Measurements from ENCODE around the gene FTO. TPM values are rescaled to one million over a fixed set of nuclear protein-coding genes. Genes with fewer than 3 reads are reported as not detected.
"Not testable (repeated sequence)": the region's sequence is repeated elsewhere in the genome, so short reads cannot be mapped to it uniquely, and the experiment has no call there.

Gene FTO
- total RNA-seq, 1 donor: 45.2 TPM

DNA sequence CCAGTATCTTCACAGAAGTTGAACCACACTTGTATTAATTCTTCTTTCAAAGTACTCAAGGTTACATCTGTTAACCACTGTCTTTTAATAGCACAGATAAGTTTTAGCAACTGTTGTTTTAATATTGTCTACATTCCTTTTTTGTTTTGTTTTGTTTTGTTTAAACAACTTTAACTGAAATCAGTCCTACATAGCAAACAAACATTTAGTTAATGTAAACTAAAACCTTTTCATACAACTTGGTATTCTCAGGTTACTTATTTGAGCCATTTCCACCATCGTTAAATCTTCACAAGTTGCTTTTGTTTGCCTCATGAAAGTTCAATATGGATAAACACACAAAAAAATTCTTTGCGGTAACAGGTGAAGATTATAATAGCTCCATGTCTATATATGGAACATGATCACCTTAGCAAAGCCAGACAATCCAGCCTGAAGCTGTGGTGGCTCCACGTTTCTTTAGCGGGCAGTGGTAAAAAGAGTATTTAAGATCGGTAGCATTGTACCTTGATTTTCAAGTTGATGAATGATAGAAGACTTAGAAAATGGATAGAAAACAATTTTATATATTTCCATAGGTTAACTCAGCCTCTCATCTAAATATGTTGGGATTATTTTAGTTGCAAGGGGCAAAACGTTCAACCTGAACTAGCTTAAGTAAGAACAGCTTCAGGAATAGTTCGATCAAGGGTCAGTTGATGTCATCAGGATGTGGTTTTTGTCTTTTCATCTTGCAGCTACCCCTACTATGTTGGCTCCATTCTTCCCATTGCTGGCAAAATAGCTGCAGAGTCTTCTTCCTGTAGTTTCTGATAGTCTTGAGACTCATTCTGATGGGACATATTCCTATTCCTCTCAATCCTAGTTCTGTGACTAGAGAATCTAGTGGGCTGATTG is 182.8 kb downstream of the FTO start:
- H3K4me3 ChIP-seq (ENCODE audit: low read length): no peak overlapping the region
- H3K9me3 ChIP-seq (ENCODE audit: low read depth, low read length): no peaks in the 10 kb centered on the region
- H3K27me3 ChIP-seq (ENCODE audit: insufficient read depth, low read length): no peaks in the 10 kb centered on the region
- no peaks in the 10 kb centered on the region for H3K4me1 ChIP-seq (ENCODE audit: insufficient read depth, low read length)

DNA sequence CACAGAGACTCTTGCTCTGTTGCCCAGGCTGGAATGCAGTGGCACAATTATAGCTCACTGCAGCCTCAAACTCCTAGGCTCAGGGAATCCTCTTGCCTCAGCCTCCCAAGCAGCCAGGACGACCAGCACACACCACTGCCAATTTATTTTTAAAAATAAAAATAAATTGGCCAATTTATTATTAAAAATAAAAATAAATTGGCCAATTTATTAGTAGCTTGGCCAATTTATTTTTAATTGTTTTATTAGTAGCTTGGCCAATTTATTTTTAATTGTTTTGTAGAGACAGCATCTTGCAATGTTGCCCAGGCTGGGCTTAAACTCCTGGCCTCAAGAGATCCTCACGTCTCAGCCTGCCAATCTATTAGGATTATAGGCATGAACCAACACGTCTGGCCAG is 184.3 kb downstream of the FTO start:
- H3K27me3 ChIP-seq (ENCODE audit: insufficient read depth, low read length): no peaks in the 10 kb centered on the region
- H3K9me3 ChIP-seq (ENCODE audit: low read depth, low read length): no peaks in the 10 kb centered on the region
- H3K4me3 ChIP-seq (ENCODE audit: low read length): no peak overlapping the region
- H3K4me1 ChIP-seq (ENCODE audit: insufficient read depth, low read length): no peaks in the 10 kb centered on the region

DNA sequence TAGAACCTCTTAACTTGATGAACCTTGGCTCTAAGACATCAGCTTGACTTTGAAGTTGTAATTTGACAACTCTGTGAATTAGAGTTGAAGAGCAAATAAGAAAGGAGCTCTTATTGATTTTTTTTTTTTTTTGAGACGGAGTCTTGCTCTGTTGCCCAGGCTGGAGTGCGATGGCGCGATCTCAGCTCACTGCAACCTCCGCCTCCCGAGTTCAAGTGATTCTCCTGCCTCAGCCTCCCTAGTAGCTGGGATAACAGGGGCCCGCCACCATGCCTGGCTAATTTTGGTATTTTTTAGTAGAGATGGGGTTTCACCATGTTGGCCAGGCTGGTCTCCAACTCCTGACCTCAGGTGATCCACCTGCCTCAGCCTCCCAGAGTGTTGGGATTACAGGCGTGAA is 186.9 kb downstream of the FTO start:
- not testable (repeated sequence) for H3K4me1 ChIP-seq (ENCODE audit: insufficient read depth, low read length); H3K27me3 ChIP-seq (ENCODE audit: insufficient read depth, low read length); H3K9me3 ChIP-seq (ENCODE audit: low read depth, low read length); H3K4me3 ChIP-seq (ENCODE audit: low read length)

DNA sequence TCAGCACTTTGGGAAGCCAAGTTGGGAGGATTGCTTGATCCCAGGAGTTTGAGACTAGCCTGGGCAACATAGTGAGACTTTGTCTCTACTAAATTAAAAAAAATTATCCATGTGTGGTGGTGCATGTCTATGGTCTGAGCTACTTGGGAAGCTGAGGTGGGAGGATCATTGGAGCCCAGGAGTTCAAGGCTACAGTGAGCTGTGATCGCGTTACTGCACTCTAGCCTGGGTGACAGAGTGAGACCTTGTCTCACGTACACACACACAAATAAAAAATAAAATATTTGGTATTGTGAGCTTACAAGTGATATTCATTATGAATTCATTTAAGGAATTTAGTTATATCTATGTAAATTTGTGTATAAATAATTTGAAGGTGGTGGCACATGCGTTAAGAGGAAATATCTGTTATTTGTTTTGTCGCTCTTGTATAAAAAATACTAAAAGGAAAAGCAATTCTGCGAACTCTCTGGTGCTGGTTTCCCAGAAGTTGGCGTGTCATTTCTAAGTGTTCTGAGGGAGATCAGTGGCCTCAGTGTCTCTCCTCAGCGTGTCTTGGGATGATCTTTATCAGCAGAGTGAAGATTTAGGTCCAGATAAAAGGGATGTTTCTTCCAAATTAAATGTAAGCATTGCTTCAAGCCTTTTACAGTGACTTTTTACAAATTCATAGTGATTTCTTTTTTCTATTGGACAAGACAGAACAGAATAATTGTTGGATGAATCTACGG is 187.6 kb downstream of the FTO start:
- H3K27me3 ChIP-seq (ENCODE audit: insufficient read depth, low read length): no peaks in the 10 kb centered on the region
- no peaks in the 10 kb centered on the region for H3K4me1 ChIP-seq (ENCODE audit: insufficient read depth, low read length)
- H3K9me3 ChIP-seq (ENCODE audit: low read depth, low read length): no peaks in the 10 kb centered on the region
- no peak overlapping the region for H3K4me3 ChIP-seq (ENCODE audit: low read length)

DNA sequence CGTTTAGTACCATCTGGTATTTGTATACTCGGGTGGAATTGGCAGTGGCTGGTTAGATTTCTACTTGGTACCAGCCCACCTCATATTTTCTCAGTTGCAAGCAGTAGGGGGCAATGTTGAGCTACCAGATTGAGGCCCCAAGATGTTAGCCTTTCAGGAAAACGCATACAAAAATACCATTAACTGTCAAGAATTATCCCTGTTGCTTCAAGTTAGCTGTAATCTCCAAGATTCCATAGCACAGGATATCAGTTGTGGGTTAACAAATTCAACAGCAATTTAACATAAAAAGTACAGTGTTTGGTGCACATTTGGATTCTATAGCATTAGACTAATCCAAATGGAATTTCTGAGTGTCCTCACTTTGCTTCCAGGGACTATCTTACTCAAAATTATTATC is 188.2 kb downstream of the FTO start:
- H3K4me3 ChIP-seq (ENCODE audit: low read length): no peak overlapping the region
- H3K27me3 ChIP-seq (ENCODE audit: insufficient read depth, low read length): no peaks in the 10 kb centered on the region
- H3K9me3 ChIP-seq (ENCODE audit: low read depth, low read length): no peaks in the 10 kb centered on the region

DNA sequence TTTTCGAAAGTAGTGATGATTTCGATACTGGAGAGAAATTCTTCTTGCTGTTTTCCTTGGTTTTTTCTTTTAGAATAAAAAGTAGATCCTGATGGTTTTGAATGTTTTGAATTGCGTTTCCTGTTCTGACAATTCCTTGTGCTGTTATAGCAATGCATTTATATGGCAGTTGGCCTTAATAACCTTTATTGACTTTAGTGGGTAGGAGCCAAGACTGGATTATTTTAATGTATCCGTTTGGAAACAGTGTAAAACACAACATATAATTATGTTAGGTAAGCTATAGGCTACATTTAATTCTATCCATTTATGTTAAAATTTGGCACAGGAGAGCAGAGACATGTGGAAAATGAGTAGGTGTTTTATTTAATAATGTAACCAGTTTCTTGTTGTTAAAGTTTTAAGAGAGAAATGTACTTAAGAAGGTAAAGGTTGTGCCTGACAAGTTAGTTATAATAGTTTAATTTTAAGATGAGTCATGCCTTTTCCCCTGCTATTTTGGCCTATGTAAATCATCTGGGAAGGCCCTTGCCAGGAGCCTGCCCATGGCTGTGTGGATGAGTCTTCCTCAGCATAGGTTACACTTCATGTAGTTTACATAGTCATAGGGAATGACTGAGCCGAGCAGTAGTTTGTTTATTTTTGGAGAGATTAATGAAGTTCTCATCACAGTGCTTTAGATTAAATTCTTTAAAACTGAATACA is 189.9 kb downstream of the FTO start:
- no peaks in the 10 kb centered on the region for H3K27me3 ChIP-seq (ENCODE audit: insufficient read depth, low read length)
- H3K4me3 ChIP-seq (ENCODE audit: low read length): no peak overlapping the region
- H3K9me3 ChIP-seq (ENCODE audit: low read depth, low read length): no peaks in the 10 kb centered on the region
- H3K4me1 ChIP-seq (ENCODE audit: insufficient read depth, low read length): no peaks in the 10 kb centered on the region

More for the DNA sequence above, 188.2 kb downstream of the FTO start:
- H3K4me1 ChIP-seq (ENCODE audit: insufficient read depth, low read length): no peaks in the 10 kb centered on the region

DNA sequence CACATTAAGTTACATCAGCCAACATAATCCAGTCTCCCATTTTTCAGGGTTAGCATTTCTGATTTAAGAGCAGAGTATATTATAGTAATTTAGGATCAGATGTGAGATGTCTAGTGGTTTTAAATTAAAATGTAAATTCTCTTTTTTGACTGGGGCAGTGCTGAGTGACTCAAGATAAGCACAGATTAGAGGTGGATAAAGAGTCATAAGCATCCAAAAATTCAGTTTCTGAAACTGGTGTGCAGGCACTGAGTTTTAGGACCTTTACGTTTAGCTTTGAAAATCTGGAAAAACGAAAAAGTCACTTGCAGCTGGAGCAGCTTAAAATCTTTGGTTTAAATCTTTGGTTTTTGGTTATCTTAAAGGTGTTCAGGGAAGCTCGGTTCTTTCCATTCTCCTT is 190.7 kb downstream of the FTO start:
- Histone ChIP-seq H3K4me3 (ENCODE audit: low read length) (no peak overlapping the region), H3K4me1 (ENCODE audit: insufficient read depth, low read length) (no peaks in the 10 kb centered on the region), H3K27me3 (ENCODE audit: insufficient read depth, low read length) (no peaks in the 10 kb centered on the region), H3K9me3 (ENCODE audit: low read depth, low read length) (no peaks in the 10 kb centered on the region)

DNA sequence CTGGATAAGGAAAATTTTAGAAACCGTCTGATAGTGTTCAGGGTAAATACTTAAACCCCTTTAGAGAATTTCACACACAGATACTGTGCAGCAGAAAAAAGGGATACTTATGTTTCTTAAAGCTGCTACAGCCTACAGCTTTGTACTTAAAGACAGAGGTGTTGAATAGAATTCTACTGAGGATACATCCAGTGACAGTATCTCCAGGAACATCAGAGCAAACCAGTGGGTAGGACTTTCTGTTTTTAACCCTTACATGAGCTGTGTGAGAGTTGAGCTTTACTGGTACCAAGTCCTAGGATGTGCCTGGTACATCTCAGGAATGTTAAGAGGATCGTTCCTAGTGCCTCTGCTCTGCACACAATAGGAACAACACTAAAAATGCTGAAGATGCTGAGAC is 191.5 kb downstream of the FTO start:
- H3K27me3 ChIP-seq (ENCODE audit: insufficient read depth, low read length): no peaks in the 10 kb centered on the region
- no peak overlapping the region for H3K4me3 ChIP-seq (ENCODE audit: low read length)
- H3K4me1 ChIP-seq (ENCODE audit: insufficient read depth, low read length): no peaks in the 10 kb centered on the region
- no peaks in the 10 kb centered on the region for H3K9me3 ChIP-seq (ENCODE audit: low read depth, low read length)

DNA sequence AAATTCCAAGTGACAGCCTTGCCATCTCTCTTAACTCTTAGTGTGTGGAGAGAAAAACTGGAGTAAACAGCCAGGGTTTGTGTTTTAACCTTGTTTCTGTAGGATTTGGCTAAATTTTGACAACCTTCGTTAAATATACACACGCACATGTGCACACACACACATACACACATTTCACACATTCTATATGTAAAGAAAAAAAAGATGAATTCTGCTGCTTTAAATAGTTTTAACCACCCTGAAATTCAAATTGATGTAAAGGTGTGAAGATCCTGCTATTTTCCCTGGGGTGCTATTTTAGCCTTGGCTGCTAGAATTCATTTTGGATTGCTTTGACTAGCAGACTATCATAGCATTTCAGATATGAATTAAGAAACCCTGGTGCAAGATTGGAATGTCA is 191.9 kb downstream of the FTO start:
- Histone ChIP-seq H3K4me3 (ENCODE audit: low read length) (no peak overlapping the region), H3K4me1 (ENCODE audit: insufficient read depth, low read length) (no peaks in the 10 kb centered on the region), H3K27me3 (ENCODE audit: insufficient read depth, low read length) (no peaks in the 10 kb centered on the region), H3K9me3 (ENCODE audit: low read depth, low read length) (no peaks in the 10 kb centered on the region)

DNA sequence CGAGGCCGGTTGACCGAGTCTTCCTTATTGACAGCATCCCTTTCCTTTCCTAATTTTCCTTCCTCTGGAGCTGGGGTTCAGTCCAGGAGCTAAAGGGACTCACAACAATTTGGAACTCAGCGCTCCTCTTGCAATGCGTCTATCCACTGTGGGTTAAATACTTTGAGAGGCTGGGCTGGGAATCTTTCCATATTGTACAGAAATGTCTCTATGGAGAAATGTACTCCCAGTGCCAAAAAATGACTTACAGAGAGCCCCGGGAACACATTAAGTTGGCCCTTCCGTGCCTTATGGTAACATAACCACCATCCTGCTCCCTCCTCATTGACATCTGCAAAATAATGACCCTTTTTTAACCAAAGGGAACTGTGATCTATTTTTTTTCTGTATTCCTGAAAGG is 192.8 kb downstream of the FTO start:
- Histone ChIP-seq H3K4me1 (ENCODE audit: insufficient read depth, low read length) (no peaks in the 10 kb centered on the region), H3K4me3 (ENCODE audit: low read length) (no peak overlapping the region), H3K27me3 (ENCODE audit: insufficient read depth, low read length) (no peaks in the 10 kb centered on the region), H3K9me3 (ENCODE audit: low read depth, low read length) (no peaks in the 10 kb centered on the region)

DNA sequence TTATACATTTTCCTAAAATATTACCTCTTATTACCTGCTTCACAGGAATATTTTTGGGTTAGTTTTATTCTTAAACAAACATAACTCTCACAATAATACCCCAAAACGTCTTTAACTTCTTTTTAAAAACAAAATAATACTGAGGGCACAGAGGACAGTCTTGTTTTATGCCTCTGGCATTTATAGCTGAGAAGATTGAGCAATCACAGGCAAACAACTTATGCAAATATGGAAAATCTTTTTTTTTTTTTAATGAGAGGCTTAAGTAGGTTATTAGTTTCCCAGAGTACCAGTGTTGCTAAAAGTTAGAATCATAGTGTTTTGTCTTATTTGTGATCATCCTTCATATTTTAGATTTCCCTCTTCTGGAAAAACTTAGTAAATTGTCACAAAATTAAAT is 195.0 kb downstream of the FTO start:
- Histone ChIP-seq H3K4me3 (ENCODE audit: low read length) (no peak overlapping the region), H3K27me3 (ENCODE audit: insufficient read depth, low read length) (no peaks in the 10 kb centered on the region), H3K9me3 (ENCODE audit: low read depth, low read length) (no peaks in the 10 kb centered on the region), H3K4me1 (ENCODE audit: insufficient read depth, low read length) (no peaks in the 10 kb centered on the region)

DNA sequence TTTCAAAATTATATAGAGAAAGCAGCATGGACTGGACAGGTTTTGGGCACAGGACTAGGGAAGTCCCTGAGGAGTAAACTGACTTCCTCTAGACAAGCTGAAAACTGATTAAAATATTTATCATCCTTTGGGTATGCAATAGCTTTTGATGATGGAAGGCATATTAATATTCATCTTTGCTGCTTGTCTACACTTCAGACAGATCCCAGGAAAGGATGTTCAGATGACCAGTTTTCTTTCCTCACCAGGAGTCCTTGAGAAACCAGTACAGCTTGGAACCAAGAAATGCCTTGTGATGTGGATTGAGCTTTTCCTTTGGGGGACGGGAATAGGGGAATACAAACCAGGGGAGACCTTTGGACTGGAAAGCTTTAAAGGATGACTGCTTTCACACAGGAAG is 195.5 kb downstream of the FTO start:
- no peaks in the 10 kb centered on the region for H3K27me3 ChIP-seq (ENCODE audit: insufficient read depth, low read length)
- no peaks in the 10 kb centered on the region for H3K4me1 ChIP-seq (ENCODE audit: insufficient read depth, low read length)
- no peaks in the 10 kb centered on the region for H3K9me3 ChIP-seq (ENCODE audit: low read depth, low read length)
- H3K4me3 ChIP-seq (ENCODE audit: low read length): no peak overlapping the region

DNA sequence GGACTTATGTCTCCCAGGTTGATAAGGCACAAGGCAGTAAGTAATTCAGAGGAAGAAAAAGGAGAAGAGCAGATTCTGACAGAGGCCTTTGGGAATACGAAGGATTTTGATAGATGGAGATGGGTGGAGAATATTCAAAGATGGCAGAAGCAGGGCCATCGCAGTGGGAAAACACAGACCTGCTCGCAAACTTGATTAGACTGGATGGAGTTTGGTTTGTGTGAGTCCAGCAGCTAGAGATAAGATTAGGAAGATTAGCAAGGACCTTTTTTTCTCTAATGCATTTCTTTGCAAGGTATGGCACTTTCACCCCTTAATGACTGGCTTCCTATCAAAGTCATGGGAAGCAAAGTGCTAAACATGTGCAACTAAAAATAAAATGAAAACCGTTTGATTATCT is 196.7 kb downstream of the FTO start:
- no peak overlapping the region for H3K4me3 ChIP-seq (ENCODE audit: low read length)
- no peaks in the 10 kb centered on the region for H3K9me3 ChIP-seq (ENCODE audit: low read depth, low read length)
- H3K27me3 ChIP-seq (ENCODE audit: insufficient read depth, low read length): no peaks in the 10 kb centered on the region
- H3K4me1 ChIP-seq (ENCODE audit: insufficient read depth, low read length): no peaks in the 10 kb centered on the region

DNA sequence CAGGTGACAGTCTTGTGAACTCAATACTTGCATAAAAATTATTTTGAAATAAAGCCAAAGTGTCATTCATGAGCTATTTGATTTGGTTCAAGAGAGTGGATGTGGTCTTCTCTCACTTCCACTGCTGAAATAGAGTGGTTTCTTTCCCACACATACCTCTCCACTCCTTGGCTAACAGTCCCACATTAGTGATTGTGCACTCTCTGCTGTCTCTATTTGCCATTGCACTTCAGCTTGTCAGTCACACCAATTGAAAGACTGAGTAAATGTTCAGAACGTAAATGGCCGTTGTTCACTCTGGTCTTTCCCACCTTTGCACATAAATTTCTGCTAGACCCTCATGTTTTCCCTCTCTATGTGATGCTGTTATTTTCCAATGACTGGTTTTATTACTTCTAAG is 197.5 kb downstream of the FTO start:
- Histone ChIP-seq H3K9me3 (ENCODE audit: low read depth, low read length) (no peaks in the 10 kb centered on the region), H3K4me3 (ENCODE audit: low read length) (no peak overlapping the region), H3K4me1 (ENCODE audit: insufficient read depth, low read length) (no peaks in the 10 kb centered on the region), H3K27me3 (ENCODE audit: insufficient read depth, low read length) (no peaks in the 10 kb centered on the region)

DNA sequence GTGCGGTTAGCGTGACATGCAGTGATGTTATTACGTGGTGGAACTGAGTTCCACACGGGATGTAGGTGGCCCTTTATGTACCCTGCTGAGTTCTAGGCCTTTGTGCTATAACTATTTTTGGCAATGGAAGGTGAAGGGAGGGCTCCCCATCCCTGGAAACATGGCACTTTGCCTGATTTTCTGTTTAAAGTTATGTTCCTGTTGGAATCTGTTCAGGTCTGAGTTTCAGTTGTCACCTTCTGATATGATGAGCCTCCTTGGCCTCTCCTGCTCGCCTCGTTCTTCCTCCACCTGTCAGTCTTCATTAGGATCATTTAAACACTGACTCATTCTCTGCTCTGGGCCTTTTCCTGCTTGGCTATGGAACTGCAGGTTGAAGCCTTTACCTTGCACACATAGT is 200.6 kb downstream of the FTO start:
- Histone ChIP-seq H3K27me3 (ENCODE audit: insufficient read depth, low read length) (no peaks in the 10 kb centered on the region), H3K4me3 (ENCODE audit: low read length) (no peak overlapping the region), H3K9me3 (ENCODE audit: low read depth, low read length) (no peaks in the 10 kb centered on the region), H3K4me1 (ENCODE audit: insufficient read depth, low read length) (no peaks in the 10 kb centered on the region)
